NCI-H460 (cell line): ENCODE results near the gene CD46. TPM values are rescaled to one million over a fixed set of nuclear protein-coding genes. Genes with fewer than 3 reads are reported as not detected.

Source experiments
- DNase-seq: peaks from one replicate; pipeline ENCODE4 v3.0.0-alpha.2; 2016; ENCODE audit warnings: low read depth; ENCODE audit errors: extremely low read depth
- small RNA-seq, 2 experiments: library from RNA; depleted of rRNA; stranded (forward); fragments of <200 nt; gene quantifications; one replicate each; pipeline ENCODE3, GENCODE V24; 2014
- total RNA-seq: library from RNA; depleted of rRNA; stranded (reverse); fragments of >200 nt; shearing (Covaris generic); gene quantifications from 2 replicates; pipeline ENCODE4 v1.2.3, GENCODE V29; 2014; rRNA removed

CD46 gene
- total RNA-seq, 1 experiment from 2014 or later = 174 TPM

- no peak for DNase-seq
Measured at GRCh38 chr1:207841901-207842300, 90.0 kb downstream of the CD46 start.

GRCh38 chr1:207842506-207842905 lies 90.7 kb downstream of the CD46 start:
- no peak for DNase-seq

DNA sequence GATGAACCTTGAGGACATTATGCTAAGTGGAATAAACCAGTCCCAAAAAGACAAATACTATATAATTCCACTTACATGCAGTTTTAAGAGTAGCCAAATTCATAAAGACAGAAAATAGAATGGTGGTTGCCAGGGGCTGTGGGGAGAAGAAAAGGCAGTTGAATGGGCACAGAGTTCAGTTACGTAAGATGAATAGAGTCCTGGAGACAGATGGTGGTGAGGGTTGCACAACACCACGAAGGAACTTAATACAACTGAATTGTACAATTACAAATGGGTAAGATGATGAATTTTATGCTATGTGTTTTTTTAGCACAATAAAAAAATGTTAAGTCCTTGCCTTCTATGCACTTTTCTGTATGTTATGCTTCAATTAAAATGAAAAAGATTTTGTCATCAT lies 92.5 kb downstream of the CD46 start:
- DNase-seq = no peak

Small RNAs within 50 kb of the gene (small RNA-seq; reads per million reads assigned to genes)
- gene RNA5SP534 = 0 reads per million in 2 experiments

Other genes with a start within 250 kb of the CD46 start
- gene CR1L, start 106.9 kb upstream of the CD46 start, total RNA-seq = not detected in 2 replicates
- not detected in 2 replicates for gene CD34, start 159.1 kb downstream of the CD46 start, total RNA-seq